COLO668 (cell line): Measurements from ENCODE around the gene FAM184A.
A peak's percentile ranks its signal among the peaks of the same experiment; 100 is the strongest.

Experiments
- DNase-seq: peaks from one replicate; lab custom pipeline; 2025; ENCODE audit not compliant: unreplicated experiment; lab: John Stamatoyannopoulos, UW

The FAM184A gene

DNA sequence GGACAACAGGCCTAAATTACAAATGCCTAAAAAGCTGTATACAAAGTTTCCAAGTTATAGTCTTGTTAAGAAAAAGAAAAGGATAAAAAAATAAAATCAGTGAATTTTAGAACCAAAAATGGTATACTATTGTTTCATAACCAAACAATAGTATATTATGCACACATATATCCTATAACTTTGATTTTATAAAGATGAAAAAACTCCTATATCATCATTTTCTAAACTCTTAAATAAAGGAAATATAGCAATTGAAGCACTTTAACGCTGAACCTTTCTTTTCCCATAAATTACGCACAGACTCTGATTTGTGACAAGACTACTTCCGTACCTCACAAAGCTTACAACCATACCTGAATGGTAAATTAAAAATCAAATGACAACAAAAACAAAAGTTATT, 107.6 kb downstream of the FAM184A start:
- no peak for DNase-seq

GRCh38 chr6:118968416-118968815, 110.0 kb downstream of the FAM184A start:
- DNase-seq: no peak

DNA sequence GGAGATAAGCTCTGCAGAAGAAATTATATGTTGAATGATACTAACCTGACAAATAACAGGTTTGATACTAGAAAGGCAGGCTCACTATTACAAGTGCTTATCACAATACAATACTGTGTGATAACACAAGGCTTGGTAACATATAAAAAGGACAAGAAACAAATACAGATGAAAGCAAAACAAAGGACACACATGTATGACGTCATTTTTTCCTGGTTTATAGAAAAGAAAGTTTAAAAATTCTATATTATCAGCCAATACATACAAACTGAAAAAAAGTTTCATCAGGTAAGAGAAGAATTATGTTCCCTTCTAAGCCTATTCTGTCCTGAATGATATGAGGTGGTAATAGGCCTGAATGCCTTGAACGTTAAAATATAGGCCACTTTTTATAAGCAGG, 111.2 kb downstream of the FAM184A start:
- DNase-seq: no peak

DNA sequence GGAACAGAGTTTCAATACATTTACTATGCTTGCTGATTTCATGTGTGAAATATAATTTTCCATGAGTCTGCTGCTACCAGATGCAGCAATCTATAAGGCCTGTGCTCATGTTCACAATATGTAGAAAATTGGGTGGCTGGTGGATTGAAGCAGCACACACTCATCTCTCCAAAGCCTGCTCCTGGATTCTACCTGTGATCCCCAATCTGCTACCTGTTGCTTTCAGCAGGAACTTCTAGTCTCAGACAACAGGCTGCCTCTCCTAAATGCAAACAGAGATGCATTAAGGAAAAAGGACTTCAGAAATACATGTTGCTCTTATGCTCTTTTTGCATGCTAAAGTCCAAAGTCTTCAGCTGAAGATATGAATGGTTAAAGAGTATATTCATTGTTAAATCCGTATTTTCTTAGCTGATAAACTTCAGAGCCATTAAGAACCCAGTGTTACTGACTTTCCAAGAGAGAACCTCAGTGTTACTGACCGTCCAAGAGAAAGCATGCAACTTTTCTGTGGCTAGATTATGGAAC, 112.6 kb downstream of the FAM184A start:
- DNase-seq: no peak

GRCh38 chr6:118965371-118965770, 113.1 kb downstream of the FAM184A start:
- no peak for DNase-seq

GRCh38 chr6:118963003-118963402, 115.5 kb downstream of the FAM184A start:
- no peak for DNase-seq

DNA sequence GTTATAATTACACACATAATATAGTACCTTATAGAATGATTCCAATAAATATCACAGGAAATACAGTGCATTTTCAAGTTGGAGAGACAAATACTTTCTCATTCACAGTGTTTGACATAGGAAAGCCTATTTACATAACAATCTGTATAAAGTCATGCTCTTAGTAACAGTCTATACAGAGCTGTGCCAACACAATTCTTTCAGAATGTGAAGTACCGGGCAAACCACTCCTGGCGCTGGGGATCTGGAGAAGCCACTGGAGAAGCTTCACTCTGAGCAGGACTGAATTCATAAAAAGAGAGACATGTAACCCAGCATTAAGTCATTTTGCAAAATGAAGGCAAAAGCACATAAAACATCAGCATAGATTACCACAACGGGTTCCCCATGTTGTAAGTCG, 118.6 kb downstream of the FAM184A start:
- DNase-seq: no peak

DNA sequence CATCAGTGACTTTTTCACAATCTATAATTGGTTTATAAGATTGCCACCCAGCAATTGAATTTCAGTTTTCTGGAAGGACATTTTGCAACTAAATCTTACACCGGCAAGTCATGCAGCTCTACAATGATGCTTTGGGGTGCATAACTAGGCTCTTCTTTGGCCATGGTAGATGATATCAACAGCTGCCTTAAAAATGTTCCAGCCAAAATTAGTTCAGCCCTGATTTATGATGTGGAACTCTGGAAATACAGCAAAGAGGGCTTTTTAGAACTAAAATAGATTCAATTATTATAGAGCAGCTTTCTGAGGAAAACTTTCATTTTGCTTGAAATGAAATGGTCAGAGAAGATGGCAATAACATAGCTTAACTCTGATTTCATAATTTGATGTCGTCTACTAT, 125.1 kb downstream of the FAM184A start:
- DNase-seq: no peak

GRCh38 chr6:118952683-118953082, 125.8 kb downstream of the FAM184A start:
- DNase-seq: no peak

GRCh38 chr6:118945217-118945616, 133.2 kb downstream of the FAM184A start:
- no peak for DNase-seq

DNA sequence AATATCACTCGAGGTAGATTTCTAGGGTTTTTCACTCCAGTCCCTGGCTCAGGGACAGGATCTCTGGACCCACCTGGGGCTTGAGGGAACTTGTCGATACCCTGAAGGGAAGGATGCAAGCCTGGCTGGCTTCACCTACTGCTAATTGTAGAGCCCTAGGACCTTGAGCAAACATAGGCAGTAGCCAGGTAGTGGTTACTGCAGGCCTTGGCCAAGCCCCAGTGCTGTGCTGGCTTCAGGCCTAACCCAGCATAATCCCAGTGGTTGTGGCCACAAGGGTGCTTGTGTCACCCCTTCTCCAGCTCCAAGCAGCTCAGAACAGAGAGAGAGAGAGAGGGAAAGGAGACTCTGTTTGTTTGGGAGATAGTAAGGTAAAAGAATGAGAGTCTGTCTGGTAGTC, 137.7 kb downstream of the FAM184A start:
- DNase-seq: no peak

- no peak for DNase-seq
Measured at GRCh38 chr6:118939683-118940082, 138.8 kb downstream of the FAM184A start.

DNA sequence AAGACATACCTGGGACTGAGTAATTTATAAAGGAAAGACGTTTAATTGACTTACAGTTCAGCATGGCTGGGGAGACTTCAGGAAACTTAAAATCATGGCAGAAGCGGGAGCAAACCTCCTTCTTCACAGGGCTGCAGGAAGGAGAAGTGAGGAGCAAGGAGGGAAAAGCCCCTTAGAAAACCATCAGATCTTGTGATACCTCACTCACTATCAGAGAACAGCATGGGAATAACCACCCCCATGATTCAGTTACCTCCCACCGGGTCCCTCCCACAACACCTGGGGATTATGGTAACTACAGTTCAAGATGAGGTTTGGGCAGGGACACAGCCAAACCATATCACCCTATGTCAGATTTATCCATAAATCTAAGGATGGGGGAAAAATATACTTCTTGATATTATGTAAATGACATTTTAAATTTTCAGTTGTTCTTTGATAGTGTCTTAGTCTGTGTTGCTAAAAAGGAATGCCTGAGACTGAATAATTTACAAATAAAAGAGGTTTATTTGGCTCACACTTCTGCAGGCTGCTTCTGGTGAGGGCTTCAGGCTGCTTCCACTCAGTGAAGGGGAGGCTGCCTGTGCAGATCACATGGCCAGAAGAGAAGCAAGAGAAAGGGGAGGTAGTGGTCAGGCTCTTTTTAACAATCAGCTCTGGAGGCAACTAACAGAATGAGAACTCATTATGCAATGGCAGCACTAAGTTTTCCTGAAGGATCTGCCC, 142.3 kb downstream of the FAM184A start:
- no peak for DNase-seq

GRCh38 chr6:118935331-118935668, 143.2 kb downstream of the FAM184A start:
- no peak for DNase-seq

- DNase-seq: peak; percentile 93
Measured at GRCh38 chr6:118934461-118935330, 143.8 kb downstream of the FAM184A start, which contains the start of gene MCM9. TSS of gene MCM9 (minus strand) at chr6:118935159. CDS start at chr6:118931723, 3,436 bp downstream.

- DNase-seq: no peak
Measured at GRCh38 chr6:118933855-118934460, 144.5 kb downstream of the FAM184A start.

- DNase-seq: no peak
Measured at GRCh38 chr6:118932421-118932820, 146.0 kb downstream of the FAM184A start.

DNA sequence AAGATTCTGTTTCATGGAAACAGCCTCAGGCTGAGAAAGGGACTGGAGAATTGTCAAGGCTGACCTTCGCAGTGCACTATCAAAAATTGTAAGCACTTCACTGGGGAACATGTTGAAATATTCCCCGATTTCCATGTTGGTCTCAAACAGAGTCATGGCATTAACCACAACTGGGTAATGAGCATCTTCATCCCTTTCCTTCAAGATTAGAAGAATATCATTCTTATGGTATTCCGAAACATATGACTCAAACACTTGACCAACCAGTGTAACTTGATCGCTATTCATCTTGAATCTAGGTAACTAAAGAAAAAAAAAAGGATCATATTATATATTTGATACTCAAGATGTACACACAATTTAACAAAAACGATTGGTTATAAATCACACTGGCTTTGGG, 147.0 kb downstream of the FAM184A start:
- DNase-seq: no peak

- DNase-seq: no peak
Measured at GRCh38 chr6:118930680-118931079, 147.8 kb downstream of the FAM184A start.

DNA sequence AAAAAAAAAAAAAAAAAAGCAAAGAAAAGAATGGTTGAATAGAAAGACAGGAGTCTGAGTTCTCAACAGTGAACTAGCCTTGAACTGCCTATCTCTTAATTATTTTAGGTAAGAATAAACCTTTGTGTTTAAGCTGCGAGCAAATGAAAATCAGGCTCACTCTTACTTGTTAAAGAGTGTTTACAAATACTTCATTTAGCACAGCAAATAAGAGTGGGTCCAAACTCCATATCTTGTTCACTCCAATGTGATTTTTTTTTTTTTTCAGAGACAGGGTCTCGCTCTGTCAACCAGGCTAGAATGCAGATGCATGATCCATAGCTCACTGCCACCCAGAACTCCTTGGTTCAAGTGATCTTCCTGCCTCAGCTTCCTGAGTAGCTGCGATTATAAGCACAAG, 155.4 kb downstream of the FAM184A start:
- no peak for DNase-seq

- DNase-seq: no peak
Measured at GRCh38 chr6:118921084-118921483, 157.4 kb downstream of the FAM184A start.

DNA sequence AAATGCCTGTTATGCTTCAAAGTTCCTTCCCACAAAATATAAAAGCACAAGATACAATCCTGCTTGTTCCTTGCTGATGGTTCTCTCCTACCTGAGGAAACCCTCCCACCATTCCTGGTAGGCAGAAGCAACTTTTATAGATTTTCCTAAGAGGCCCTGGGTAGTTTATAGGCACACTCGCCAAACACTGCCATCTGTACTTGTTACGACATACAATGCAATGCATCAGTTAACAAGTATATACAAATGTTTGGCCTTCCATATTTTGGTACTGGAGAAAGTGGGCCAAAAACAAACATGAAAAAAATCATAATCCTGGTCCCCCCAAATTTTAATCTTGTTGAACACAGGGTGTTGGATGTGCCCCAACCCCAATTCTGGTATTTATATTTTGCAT, 160.1 kb downstream of the FAM184A start:
- no peak for DNase-seq
